ENCODE measurements around the gene PHF24.
"Not testable (repeated sequence)": the region's sequence is repeated elsewhere in the genome, so short reads cannot be mapped to it uniquely, and the experiment has no call there.

Gene PHF24

GRCh38 chr9:35014517-35014916 lies 56.4 kb downstream of the PHF24 start (continued):
- TF ChIP-seq ZSCAN5A (tag by site-specific recombination; IDR thresholded peaks at IDR 0.05) = no peak
- TF ChIP-seq ZNF239 (tag by site-specific recombination; IDR thresholded peaks at IDR 0.05) = no peak
- TF ChIP-seq ZBTB49 (tag by site-specific recombination; IDR thresholded peaks at IDR 0.05; ENCODE audit: low read depth) = no peak

- POLR2A ChIA-PET = not testable (repeated sequence)
These were observed 65.4 kb downstream of the PHF24 start for GRCh38 chr9:35023443-35023842.

GRCh38 chr9:35026671-35027070 lies 68.6 kb downstream of the PHF24 start:
- ChIA-PET CTCF (interaction anchor here (0.6 to 1.7 kb wide), 6 partner anchors 12 to 312 kb away, joined by 3 to 7 read pairs (median 5); no protein-coding TSS in a partner anchor), POLR2A (no interaction called here)
- Histone ChIP-seq H3K9me3 (ENCODE audit: control insufficient read depth, insufficient read depth, low read depth, low read length) (no peaks in the 10 kb centered on the region), H3K4me3 (ENCODE audit: low read depth, low read length) (no peak overlapping the region), H3K4me1 (ENCODE audit: control insufficient read depth, insufficient read depth, low read length) (no peaks in the 10 kb centered on the region), H3K36me3 (ENCODE audit: control insufficient read depth in 2 of 2, insufficient read depth in 1 of 2, low read length in 2 of 2) (no peaks in the 10 kb centered on the region), H3K27ac (ENCODE audit: extremely low read depth, low read depth, low read length) (no peak overlapping the region)
- TF ChIP-seq ZNF404 (tag by site-specific recombination; IDR thresholded peaks at IDR 0.05) (no peak), ZNF621 (tag by site-specific recombination; IDR thresholded peaks at IDR 0.05) (no peak), ZNF792 (tag by site-specific recombination; IDR thresholded peaks at IDR 0.05) (no peak), ZNF292 (tag by site-specific recombination; IDR thresholded peaks at IDR 0.05; ENCODE audit: borderline replicate concordance, low read depth) (no peak), ZNF610 (tag by site-specific recombination; IDR thresholded peaks at IDR 0.05; ENCODE audit: borderline replicate concordance) (no peak), ZNF114 (tag by site-specific recombination; IDR thresholded peaks at IDR 0.05) (no peak), PRDM6 (tag by site-specific recombination; IDR thresholded peaks at IDR 0.05) (no peak), ZNF341 (tag by site-specific recombination; IDR thresholded peaks at IDR 0.05; ENCODE audit: low read depth) (no peak), HIC1 (tag by site-specific recombination; IDR thresholded peaks at IDR 0.05) (no peak), ZNF324 (tag by site-specific recombination; IDR thresholded peaks at IDR 0.05) (no peak), ZNF169 (tag by site-specific recombination; IDR thresholded peaks at IDR 0.05) (no peak), SP7 (tag by site-specific recombination; IDR thresholded peaks at IDR 0.05) (no peak), GLIS2 (tag by site-specific recombination; IDR thresholded peaks at IDR 0.05) (no peak), ZBTB26 (tag by site-specific recombination; optimal IDR thresholded peaks at IDR 0.05) (no peak), GFI1B (tag by site-specific recombination; IDR thresholded peaks at IDR 0.05) (no peak), ZNF26 (tag by site-specific recombination; IDR thresholded peaks at IDR 0.05) (no peak), PBX3 (CRISPR knock-in tag; IDR thresholded peaks at IDR 0.05) (no peak), SP3 (tag by site-specific recombination; IDR thresholded peaks at IDR 0.05) (no peak), MZF1 (tag by site-specific recombination; IDR thresholded peaks at IDR 0.05; ENCODE audit: borderline replicate concordance) (no peak)

More at GRCh38 chr9:35023443-35023842, 65.4 kb downstream of the PHF24 start:
- H3K36me3 ChIP-seq (ENCODE audit: control insufficient read depth in 2 of 2, insufficient read depth in 1 of 2, low read length in 2 of 2); H3K4me3 ChIP-seq (ENCODE audit: low read depth, low read length); H3K27ac ChIP-seq (ENCODE audit: extremely low read depth, low read depth, low read length); H3K9me3 ChIP-seq (ENCODE audit: control insufficient read depth, insufficient read depth, low read depth, low read length); H3K4me1 ChIP-seq (ENCODE audit: control insufficient read depth, insufficient read depth, low read length); CTCF ChIA-PET: not testable (repeated sequence)
